Measurements from ENCODE around the gene THAP5. TPM values are rescaled to one million over a fixed set of nuclear protein-coding genes. Genes with fewer than 3 reads are reported as not detected.

Gene THAP5
- polyA plus RNA-seq, 2 of the 4 experiments (the other 2 are of a cell fraction) = 20.5 to 27.4 TPM

DNA sequence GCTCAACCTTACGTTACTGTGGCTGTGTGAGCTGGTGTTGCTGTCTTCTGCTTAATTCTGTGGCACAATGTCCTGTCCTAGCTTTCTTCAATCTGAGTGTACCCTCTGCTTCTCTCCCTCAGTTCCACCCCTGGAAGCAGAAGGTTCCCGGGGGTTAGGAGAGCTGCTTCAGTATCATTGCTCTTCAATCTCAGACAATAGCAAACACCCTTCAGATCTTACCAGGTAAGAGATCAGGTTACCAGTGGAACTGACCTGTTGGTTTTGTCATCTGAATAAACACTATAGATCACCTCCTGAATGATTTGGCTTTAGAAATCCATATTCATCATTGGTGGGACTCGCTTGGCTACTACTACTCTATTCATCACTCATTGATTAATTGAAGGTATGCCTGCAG lies 48.5 kb upstream of the THAP5 start:
- CTCF ChIA-PET = interaction anchor here (0.7 kb wide), 1 partner anchor 9 kb away, joined by 3 read pairs; no protein-coding TSS in a partner anchor
- H3K9me3 ChIP-seq = no peaks in the 10 kb centered on the region
- DNase-seq (ENCODE audit: low read depth in 1 of 2, low spot score in 1 of 2) (no peak), ATAC-seq (no peak), FAIRE-seq (no peak)
- H3K27ac ChIP-seq = no peak overlapping the region
- H3K4me3 ChIP-seq = no peak overlapping the region
- no peak overlapping the region for H3K4me2 ChIP-seq
- POLR2A ChIA-PET = no interaction called here
- WGBS (ENCODE audit: missing lambda C conversion rate) = 7% methylated on average over 3 of the region's 3 CpGs
- no peaks in the 10 kb centered on the region for H3K4me1 ChIP-seq
- TF ChIP-seq MAFK (IDR thresholded peaks at IDR 0.05; ENCODE audit: partially characterized antibody) (no peak), CHD2 (IDR thresholded peaks at IDR 0.05; ENCODE audit: low read length, partially characterized antibody) (no peak), RARB (CRISPR knock-in tag; IDR thresholded peaks at IDR 0.05) (no peak), SMC3 (IDR thresholded peaks at IDR 0.05) (no peak), RFX5 (IDR thresholded peaks at IDR 0.05) (no peak), EP300 (IDR thresholded peaks at IDR 0.05) (no peak), BHLHE40 (IDR thresholded peaks at IDR 0.05; ENCODE audit: low read depth, low read length) (no peak), CBX8 (IDR thresholded peaks at IDR 0.05) (no peak), HOXB13 (CRISPR knock-in tag; IDR thresholded peaks at IDR 0.05; ENCODE audit: low read depth) (no peak), NPAS2 (CRISPR knock-in tag; IDR thresholded peaks at IDR 0.05; ENCODE audit: borderline replicate concordance) (no peak), MYC (IDR thresholded peaks at IDR 0.05; ENCODE audit: borderline replicate concordance, low read length) (no peak), RNF2 (IDR thresholded peaks at IDR 0.05; ENCODE audit: borderline replicate concordance, low read depth) (no peak), ZNF302 (CRISPR knock-in tag; IDR thresholded peaks at IDR 0.05) (no peak), CEBPB (IDR thresholded peaks at IDR 0.05) (no peak), MAX (IDR thresholded peaks at IDR 0.05) (no peak), HEYL (CRISPR knock-in tag; IDR thresholded peaks at IDR 0.05) (no peak)
- TF ChIP-seq, protein P1, sequence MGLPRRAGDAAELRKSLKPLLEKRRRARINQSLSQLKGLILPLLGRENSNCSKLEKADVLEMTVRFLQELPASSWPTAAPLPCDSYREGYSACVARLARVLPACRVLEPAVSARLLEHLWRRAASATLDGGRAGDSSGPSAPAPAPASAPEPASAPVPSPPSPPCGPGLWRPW (IDR thresholded peaks at IDR 0.05) = no peak
- TF ChIP-seq, protein P2, sequence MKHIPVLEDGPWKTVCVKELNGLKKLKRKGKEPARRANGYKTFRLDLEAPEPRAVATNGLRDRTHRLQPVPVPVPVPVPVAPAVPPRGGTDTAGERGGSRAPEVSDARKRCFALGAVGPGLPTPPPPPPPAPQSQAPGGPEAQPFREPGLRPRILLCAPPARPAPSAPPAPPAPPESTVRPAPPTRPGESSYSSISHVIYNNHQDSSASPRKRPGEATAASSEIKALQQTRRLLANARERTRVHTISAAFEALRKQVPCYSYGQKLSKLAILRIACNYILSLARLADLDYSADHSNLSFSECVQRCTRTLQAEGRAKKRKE (CRISPR knock-in tag; IDR thresholded peaks at IDR 0.05; ENCODE audit: low read depth) = no peak
- TF ChIP-seq, protein P3, sequence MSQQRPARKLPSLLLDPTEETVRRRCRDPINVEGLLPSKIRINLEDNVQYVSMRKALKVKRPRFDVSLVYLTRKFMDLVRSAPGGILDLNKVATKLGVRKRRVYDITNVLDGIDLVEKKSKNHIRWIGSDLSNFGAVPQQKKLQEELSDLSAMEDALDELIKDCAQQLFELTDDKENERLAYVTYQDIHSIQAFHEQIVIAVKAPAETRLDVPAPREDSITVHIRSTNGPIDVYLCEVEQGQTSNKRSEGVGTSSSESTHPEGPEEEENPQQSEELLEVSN (IDR thresholded peaks at IDR 0.05; ENCODE audit: borderline replicate concordance, low read depth) = no peak
- TF ChIP-seq, protein P4, sequence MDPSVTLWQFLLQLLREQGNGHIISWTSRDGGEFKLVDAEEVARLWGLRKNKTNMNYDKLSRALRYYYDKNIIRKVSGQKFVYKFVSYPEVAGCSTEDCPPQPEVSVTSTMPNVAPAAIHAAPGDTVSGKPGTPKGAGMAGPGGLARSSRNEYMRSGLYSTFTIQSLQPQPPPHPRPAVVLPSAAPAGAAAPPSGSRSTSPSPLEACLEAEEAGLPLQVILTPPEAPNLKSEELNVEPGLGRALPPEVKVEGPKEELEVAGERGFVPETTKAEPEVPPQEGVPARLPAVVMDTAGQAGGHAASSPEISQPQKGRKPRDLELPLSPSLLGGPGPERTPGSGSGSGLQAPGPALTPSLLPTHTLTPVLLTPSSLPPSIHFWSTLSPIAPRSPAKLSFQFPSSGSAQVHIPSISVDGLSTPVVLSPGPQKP (IDR thresholded peaks at IDR 0.05; ENCODE audit: low read depth, low read length) = no peak

DNA sequence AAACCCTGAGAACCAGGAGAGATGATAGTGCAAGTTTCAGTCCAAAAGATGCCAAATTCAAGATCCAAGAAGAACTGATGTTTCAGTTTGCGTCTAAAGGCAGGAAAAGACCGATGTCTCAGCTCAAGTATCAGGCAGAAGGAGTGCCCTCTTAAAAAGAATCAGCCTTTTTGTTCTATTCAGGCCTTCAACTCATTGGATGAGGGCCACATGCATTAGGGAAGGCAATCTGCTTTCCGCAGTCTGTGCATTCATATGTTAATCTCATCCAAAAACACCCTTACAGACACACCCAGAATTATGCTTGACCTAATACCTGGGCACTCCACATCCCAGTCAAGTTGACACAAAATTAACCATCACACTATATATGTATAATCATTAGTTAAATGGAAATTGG lies 45.4 kb upstream of the THAP5 start:
- TF ChIP-seq RFX5 (IDR thresholded peaks at IDR 0.05) (no peak), PBX3 (IDR thresholded peaks at IDR 0.05) (no peak), KDM5A (IDR thresholded peaks at IDR 0.05) (no peak), HOXA7 (CRISPR knock-in tag; IDR thresholded peaks at IDR 0.05) (no peak), MAZ (IDR thresholded peaks at IDR 0.05; ENCODE audit: borderline replicate concordance, low read depth, low read length) (no peak), NPAS2 (CRISPR knock-in tag; IDR thresholded peaks at IDR 0.05; ENCODE audit: borderline replicate concordance) (no peak)
- ChIA-PET CTCF (no interaction called here), POLR2A (no interaction called here)

More for the DNA sequence above, 45.4 kb upstream of the THAP5 start:
- FAIRE-seq = no peak
- WGBS (ENCODE audit: missing lambda C conversion rate) = 80% methylated on average over 3 of the region's 3 CpGs
- Histone ChIP-seq H3K4me1 (no peaks in the 10 kb centered on the region), H3K4me3 (no peak overlapping the region), H3K27ac (no peak overlapping the region), H3K9me3 (no peaks in the 10 kb centered on the region), H3K4me2 (no peak overlapping the region)
- DNase-seq (ENCODE audit: low read depth in 1 of 2, low spot score in 1 of 2) = no peak
- ATAC-seq = no peak
